OCI-M2 (cell line): ENCODE data around the gene XIRP2.

Experiments used
- DNase-seq: peaks from one replicate; lab custom pipeline; 2025; ENCODE audit not compliant: unreplicated experiment; lab: John Stamatoyannopoulos, UW

XIRP2 gene

GRCh38 chr2:167134381-167135072, 246.2 kb downstream of the XIRP2 start:
- DNase-seq = no peak

GRCh38 chr2:167135706-167136105, 247.4 kb downstream of the XIRP2 start:
- DNase-seq = no peak

- DNase-seq = no peak
Observed at GRCh38 chr2:167136879-167137596, 248.8 kb downstream of the XIRP2 start.

GRCh38 chr2:167140330-167140729, 252.1 kb downstream of the XIRP2 start:
- no peak for DNase-seq

- DNase-seq = no peak
Observed at GRCh38 chr2:167140767-167141166, 252.5 kb downstream of the XIRP2 start.

- DNase-seq = no peak
Observed at GRCh38 chr2:167142554-167142953, 254.3 kb downstream of the XIRP2 start.

- no peak for DNase-seq
Observed at GRCh38 chr2:167144179-167144898, 256.1 kb downstream of the XIRP2 start.

- no peak for DNase-seq
Observed at GRCh38 chr2:167147271-167147941, 259.1 kb downstream of the XIRP2 start.

GRCh38 chr2:167151894-167152293, 263.6 kb downstream of the XIRP2 start:
- no peak for DNase-seq

- no peak for DNase-seq
Observed at GRCh38 chr2:167157523-167157922, 269.2 kb downstream of the XIRP2 start.

- no peak for DNase-seq
Observed at GRCh38 chr2:167177196-167177595, 288.9 kb downstream of the XIRP2 start.

- DNase-seq = no peak
Observed at GRCh38 chr2:167181134-167181533, 292.9 kb downstream of the XIRP2 start.

GRCh38 chr2:167181688-167182087, 293.4 kb downstream of the XIRP2 start:
- no peak for DNase-seq

GRCh38 chr2:167182403-167182802, 294.1 kb downstream of the XIRP2 start:
- DNase-seq = no peak

- no peak for DNase-seq
Observed at GRCh38 chr2:167183931-167184330, 295.7 kb downstream of the XIRP2 start.

GRCh38 chr2:167186465-167186864, 298.2 kb downstream of the XIRP2 start:
- DNase-seq = no peak

- DNase-seq = no peak
Observed at GRCh38 chr2:167187049-167187727, 298.9 kb downstream of the XIRP2 start.

GRCh38 chr2:167187978-167188967, 300.0 kb downstream of the XIRP2 start:
- no peak for DNase-seq

GRCh38 chr2:167190053-167190452, 301.8 kb downstream of the XIRP2 start:
- DNase-seq = no peak

- DNase-seq = no peak
Observed at GRCh38 chr2:167191588-167191987, 303.3 kb downstream of the XIRP2 start.
